Stimulated activated CD8-positive, alpha-beta memory T cell treated with anti-CD3 and anti-CD28 coated beads, Interleukin-4, amount 100 ng/mL, for 1 hour (primary cell): ENCODE results near the gene PPID.
"Not testable (repeated sequence)": the region's sequence is repeated elsewhere in the genome, so short reads cannot be mapped to it uniquely, and the experiment has no call there.

Source experiments
- DNase-seq, 2 donors: peaks; one replicate each; pipeline ENCODE4 v3.0.0-alpha.2; 2020; ENCODE audit warnings: low read depth in 2 of 2, low spot score in 1 of 2

Gene PPID

DNA sequence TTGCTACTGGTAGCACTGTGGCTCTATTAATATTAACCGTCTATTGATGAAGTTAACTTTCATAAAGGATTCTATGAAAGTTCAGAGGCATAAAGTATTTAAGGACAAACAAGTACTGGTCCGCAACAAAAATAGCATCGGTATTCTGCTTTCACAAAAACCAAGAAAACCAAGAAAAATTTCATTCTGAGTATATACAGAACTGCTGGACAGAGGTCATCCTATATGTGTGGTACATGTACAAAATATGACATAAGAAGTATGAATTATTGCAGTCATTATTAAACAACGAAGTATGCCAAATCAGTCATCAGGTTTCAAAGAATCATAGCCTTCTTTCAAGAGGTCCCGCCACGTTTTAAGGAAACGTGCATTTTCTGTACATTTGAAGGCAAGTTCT lies 53.9 kb downstream of the PPID start:
- DNase-seq: no peak

DNA sequence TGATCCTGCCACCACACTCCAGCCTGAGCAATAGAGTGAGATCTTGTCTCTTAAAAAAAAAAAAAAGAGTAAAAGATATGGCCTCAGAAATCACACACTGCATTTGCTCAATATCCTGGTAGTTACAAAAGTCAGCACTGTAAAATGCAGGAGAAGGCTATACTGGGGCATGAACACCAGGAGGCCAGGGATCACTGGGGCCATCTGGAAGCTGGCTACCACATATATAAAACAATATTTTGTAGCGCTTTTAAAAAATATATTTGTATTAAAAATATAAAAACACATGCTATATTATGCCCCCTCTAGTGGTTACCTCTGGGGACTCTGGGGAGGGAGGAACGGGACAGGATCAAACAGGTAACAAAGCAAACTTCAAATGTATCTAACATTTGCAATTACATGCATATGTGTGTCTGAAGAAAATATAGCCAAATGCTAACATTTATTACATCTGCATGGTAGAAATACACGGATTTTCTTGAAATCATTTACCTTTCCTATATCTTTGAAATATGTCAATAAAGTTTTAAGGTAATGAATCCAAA lies 55.5 kb downstream of the PPID start:
- no peak for DNase-seq

DNA sequence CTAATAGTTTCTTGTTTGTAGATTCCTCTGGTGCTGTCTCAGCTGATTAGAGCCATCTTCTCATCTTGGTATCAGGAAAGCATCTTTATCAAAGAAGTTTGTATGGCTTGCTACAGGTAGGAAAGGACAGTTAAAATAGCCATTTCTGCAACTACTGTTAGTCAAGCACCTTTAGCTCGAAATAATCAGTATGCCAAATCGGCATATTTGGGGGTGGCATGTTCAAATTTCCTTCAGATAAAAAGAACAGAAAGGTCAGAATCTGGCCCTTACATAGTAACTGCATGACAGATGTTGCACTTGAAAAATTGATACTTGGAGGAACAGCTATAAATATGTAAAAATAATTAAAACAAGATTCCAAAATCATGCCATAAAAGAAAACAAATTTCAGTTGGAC lies 56.3 kb downstream of the PPID start:
- no peak for DNase-seq

DNA sequence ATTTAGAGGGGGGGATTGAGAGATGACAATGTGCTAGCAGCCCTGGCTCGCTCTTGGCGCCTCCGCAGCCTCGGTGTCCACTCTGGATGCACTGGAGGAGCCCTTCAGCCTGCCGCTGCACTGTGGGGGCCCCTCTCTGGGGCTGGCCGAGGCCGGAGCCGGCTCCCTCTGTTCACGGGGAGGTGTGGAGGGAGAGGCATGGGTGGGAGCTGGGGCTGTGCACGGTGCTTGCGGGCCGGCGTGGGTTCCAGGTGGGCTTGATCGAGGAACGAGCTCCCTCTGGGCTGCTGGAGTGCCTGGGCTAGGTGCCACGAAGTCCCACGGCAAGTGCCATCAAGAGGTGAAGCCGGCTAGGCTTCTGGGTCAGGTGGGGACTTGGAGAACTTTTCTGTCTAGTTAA lies 58.4 kb downstream of the PPID start:
- no peak for DNase-seq

GRCh38 chr4:158663707-158664625 lies 59.2 kb downstream of the PPID start:
- DNase-seq: not testable (repeated sequence)

DNA sequence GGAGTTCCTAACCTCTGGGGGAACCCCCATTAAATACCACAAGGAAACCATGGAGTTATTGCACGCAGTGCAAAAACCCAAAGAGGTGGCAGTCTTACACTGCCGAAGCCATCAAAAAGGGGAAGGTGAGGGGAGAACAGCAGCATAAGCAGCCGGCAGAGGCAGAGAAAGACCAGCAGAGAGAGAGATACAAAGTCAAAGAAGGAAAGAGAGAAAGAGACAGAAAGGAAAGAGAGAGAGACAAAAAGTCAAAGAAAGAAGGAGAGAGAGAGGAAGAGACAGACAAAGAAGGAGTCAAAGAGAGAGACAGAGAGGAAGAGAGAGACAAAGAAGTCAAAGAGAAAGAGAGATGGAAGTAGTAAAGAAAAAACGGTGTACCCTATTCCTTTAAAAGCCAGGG lies 59.9 kb downstream of the PPID start:
- DNase-seq: not testable (repeated sequence)
